Ovary (tissue), 9 donors: ENCODE measurements around the gene MYH9. TPM values are rescaled to one million over a fixed set of nuclear protein-coding genes. Genes with fewer than 3 reads are reported as not detected.

Experiments
- DNase-seq, 5 donors: peaks; one replicate each; pipeline ENCODE4 v3.0.0-alpha.2; 2019 to 2020
- H3K27ac ChIP-seq, 2 donors: fragments of 200-600 bp; one replicate each; pipeline versions ENCODE4 v1.5.1 to v1.8.0; 2019 to 2022
- H3K27me3 ChIP-seq: fragments of 200-600 bp; one replicate; pipeline ENCODE4 v1.8.0; 2022
- H3K36me3 ChIP-seq: fragments of 200-600 bp; sonication (generic); one replicate; pipeline ENCODE4 v1.5.1; 2019
- H3K4me1 ChIP-seq: one replicate; pipeline ENCODE4 v1.8.1; 2013; ENCODE audit warnings: mild to moderate bottlenecking, moderate library complexity; ENCODE audit not compliant: insufficient read depth
- H3K4me3 ChIP-seq: fragments of 200-600 bp; sonication (generic); one replicate; pipeline ENCODE4 v1.5.1; 2017
- H3K9me3 ChIP-seq, 2 donors: fragments of 200-600 bp in 1 of 2; sonication (generic) in 1 of 2; one replicate each; pipeline versions ENCODE4 v1.5.1 to v1.8.1; 2013 to 2019; ENCODE audit warnings: mild to moderate bottlenecking in 1 of 2, moderate library complexity in 1 of 2
- EP300 ChIP-seq: sonication (generic); formaldehyde crosslinking; IDR thresholded peaks from one replicate; pipeline ENCODE4 v1.6.1; 2017; ENCODE audit warnings: antibody characterized with exemption
- POLR2A ChIP-seq: fragments of 450-650 bp; IDR thresholded peaks from one replicate; pipeline ENCODE4 v1.6.1; 2017; ENCODE audit warnings: antibody characterized with exemption, mild to moderate bottlenecking, moderate library complexity
- WGBS, 3 donors: extraction: QIAGEN DNeasy Blood & Tissue Kit in 1 of 3; methylation state at CpG; one replicate each; pipeline versions ENCODE4 v1.1.5 to v1.1.7; 2013 to 2017; 5-methylcytosine and 5-hydroxymethylcytosine counted together
- intact Hi-C, 4 donors: fragments of 100-400 bp; cut with DNase I; formaldehyde crosslinking; loops; one replicate each; pipeline versions ENCODE4 v1.11.0 to v1.15.1; 2022 to 2023
- polyA plus RNA-seq, 2 donors: library from polyadenylated mRNA; stranded (reverse); fragments of 200-250 nt in 1 of 2; fragments of 350-450 nt in 1 of 2; fragmentation: Illumina TruSeq in 1 of 2; extraction: RNeasy Lipid Tissue Mini Kit (QIAGEN cat#74804) in 1 of 2; gene quantifications; one replicate each; pipeline ENCODE4 v1.2.3, GENCODE V29; 2013 to 2014
- total RNA-seq, 7 donors: library from RNA; depleted of rRNA in 2 of 7; stranded (reverse); fragments of >200 nt in 2 of 7; fragmentation: NEBNext Ultra II Directional in 3 of 7; extraction: Animal tissue kit (Norgen Biotek cat#: 25700) in 3 of 7; gene quantifications; one replicate each; pipeline versions ENCODE4 v1.1.0 to v1.2.4, GENCODE V29; 2016 to 2023
- TF ChIP-seq, protein P1 (sequence below), 3 donors: fragments of 450-650 bp in 2 of 3; fragments of 200-600 bp in 1 of 3; IDR thresholded peaks; one replicate each; pipeline versions ENCODE4 v1.5.1 to v1.8.0; 2016 to 2022; ENCODE audit warnings: antibody characterized with exemption in 3 of 3, mild to moderate bottlenecking in 1 of 3
- donor health status: DM: no; HTN: no; CAD: no; lungs with moderate emphysema.
- donor health status: DM: no; HTN: no; CAD: no.
- donor health status: Bipolar disorder and iron deficiency.
- donor health status: DM: yes; HTN: yes; CAD: no.
- donor health status: DM: no; HTN: no; CAD: no.
- donor health status: DM: yes; HTN: yes; CAD: no.

Gene MYH9
- total and polyA plus RNA-seq, 9 donors: 128 to 530 (median 348) TPM

DNA sequence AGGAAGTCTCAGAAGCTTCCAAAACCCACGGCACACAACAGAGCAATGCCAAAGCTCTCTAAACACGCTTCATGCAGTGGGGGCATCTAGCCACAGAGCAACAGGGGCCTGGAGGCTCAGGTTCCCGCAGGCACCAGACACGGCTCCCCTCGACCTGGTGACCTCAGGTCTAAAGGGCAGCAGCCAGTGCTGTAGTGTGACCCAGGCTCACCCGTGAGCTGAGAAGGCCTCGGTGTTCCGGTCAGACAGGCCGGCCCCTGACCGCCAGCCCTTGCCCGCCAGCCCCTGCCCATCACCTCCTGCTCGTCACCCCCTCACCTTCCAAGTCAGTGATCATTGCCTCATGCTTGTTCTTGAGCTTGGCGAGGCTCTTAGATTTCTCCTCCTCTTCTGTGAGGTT, 89.2 kb downstream of the MYH9 start:
- Histone ChIP-seq H3K27ac (no peak overlapping the region), H3K9me3 (no peaks in the 10 kb centered on the region), H3K27me3 (no peaks in the 10 kb centered on the region), H3K4me1 (no peaks in the 10 kb centered on the region), H3K36me3 (peaks cover 4% of the 10 kb centered on the region), H3K4me3 (no peak overlapping the region)
- DNase-seq: no peak
- WGBS, 3 donors: 77 to 87% (median 86%) methylated on average over 13 of the region's 13 CpGs
- TF ChIP-seq, protein P1, sequence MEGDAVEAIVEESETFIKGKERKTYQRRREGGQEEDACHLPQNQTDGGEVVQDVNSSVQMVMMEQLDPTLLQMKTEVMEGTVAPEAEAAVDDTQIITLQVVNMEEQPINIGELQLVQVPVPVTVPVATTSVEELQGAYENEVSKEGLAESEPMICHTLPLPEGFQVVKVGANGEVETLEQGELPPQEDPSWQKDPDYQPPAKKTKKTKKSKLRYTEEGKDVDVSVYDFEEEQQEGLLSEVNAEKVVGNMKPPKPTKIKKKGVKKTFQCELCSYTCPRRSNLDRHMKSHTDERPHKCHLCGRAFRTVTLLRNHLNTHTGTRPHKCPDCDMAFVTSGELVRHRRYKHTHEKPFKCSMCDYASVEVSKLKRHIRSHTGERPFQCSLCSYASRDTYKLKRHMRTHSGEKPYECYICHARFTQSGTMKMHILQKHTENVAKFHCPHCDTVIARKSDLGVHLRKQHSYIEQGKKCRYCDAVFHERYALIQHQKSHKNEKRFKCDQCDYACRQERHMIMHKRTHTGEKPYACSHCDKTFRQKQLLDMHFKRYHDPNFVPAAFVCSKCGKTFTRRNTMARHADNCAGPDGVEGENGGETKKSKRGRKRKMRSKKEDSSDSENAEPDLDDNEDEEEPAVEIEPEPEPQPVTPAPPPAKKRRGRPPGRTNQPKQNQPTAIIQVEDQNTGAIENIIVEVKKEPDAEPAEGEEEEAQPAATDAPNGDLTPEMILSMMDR (IDR thresholded peaks at IDR 0.05): no peak
- intact Hi-C loops: no loop called here

DNA sequence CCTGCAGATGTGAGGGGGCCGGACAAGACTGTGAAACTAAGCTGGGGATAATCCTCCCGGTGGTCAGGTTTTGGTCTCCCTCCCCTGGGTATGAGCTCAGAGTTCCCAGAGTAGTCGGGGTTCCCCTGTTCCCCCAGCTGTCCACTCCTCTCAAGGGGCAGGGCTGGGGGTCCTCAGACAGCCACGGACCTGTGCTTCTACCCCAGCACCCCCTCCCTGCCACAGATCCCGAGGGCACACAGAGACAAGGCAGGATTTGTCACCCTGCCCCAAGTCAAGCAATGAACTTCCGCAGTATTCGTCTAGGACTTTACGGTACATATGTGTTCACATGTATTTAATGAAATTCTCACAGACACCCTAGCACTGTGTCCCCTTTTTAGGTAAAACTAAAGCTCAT, 89.6 kb downstream of the MYH9 start:
- intact Hi-C loops: no loop called here
- Histone ChIP-seq H3K9me3 (no peaks in the 10 kb centered on the region), H3K36me3 (peaks cover 4% of the 10 kb centered on the region)

DNA sequence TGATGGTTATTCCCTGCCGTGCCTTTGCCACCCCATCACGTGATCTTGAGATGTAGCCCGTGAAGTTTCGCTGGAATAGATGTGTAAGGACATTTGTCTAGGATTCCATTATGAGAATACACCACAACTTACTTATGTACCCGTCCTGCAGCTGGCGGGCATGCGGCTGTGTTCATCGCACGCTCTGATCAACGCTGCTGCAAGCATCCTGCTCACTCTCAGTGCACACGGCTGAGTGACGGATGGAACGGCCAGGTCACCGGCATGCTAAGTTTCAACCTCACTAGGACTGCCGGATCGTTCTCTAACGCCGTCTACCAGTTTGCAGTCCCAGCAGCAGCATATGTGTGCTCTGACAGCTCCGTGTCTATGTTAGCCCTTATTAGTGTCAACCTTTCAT, 90.2 kb downstream of the MYH9 start:
- intact Hi-C loops: loop anchor here in 1 of 4 donors (2.0 kb wide), 1 partner anchor 37 kb away; no protein-coding TSS in a partner anchor
- no peaks in the 10 kb centered on the region for H3K9me3 ChIP-seq
- H3K4me3 ChIP-seq: no peak overlapping the region
- no peak for TF ChIP-seq EP300
- TF ChIP-seq, protein P1 (IDR thresholded peaks at IDR 0.05): no peak
- no peak for TF ChIP-seq POLR2A
- no peaks in the 10 kb centered on the region for H3K4me1 ChIP-seq
- no peak overlapping the region for H3K27ac ChIP-seq
- DNase-seq: peak in 1 of 5 donors; percentile 12
- peaks cover 4% of the 10 kb centered on the region for H3K36me3 ChIP-seq
- no peaks in the 10 kb centered on the region for H3K27me3 ChIP-seq
- 85 to 86% (median 85%) methylated on average over 19 of the region's 19 CpGs for WGBS, 3 donors

More for the DNA sequence above, 89.6 kb downstream of the MYH9 start:
- WGBS, 3 donors: 80 to 88% (median 82%) methylated on average over 8 of the region's 8 CpGs
- TF ChIP-seq, protein P1 (IDR thresholded peaks at IDR 0.05): no peak
- TF ChIP-seq EP300 (no peak), POLR2A (no peak)
- no peak overlapping the region for H3K4me3 ChIP-seq
- no peaks in the 10 kb centered on the region for H3K4me1 ChIP-seq
- no peaks in the 10 kb centered on the region for H3K27me3 ChIP-seq
- no peak overlapping the region for H3K27ac ChIP-seq
- no peak for DNase-seq

- peaks cover 4% of the 10 kb centered on the region for H3K36me3 ChIP-seq
- DNase-seq: peak in 1 of 5 donors; percentile 17
- 89 to 92% (median 90%) methylated on average over 15 of the region's 15 CpGs for WGBS, 3 donors
- no peaks in the 10 kb centered on the region for H3K9me3 ChIP-seq
- intact Hi-C loops: loop anchor here in 1 of 4 donors (2.0 kb wide), 1 partner anchor 38 kb away; no protein-coding TSS in a partner anchor
- TF ChIP-seq EP300: no peak
- TF ChIP-seq, protein P1 (IDR thresholded peaks at IDR 0.05): no peak
- no peak for TF ChIP-seq POLR2A
- no peaks in the 10 kb centered on the region for H3K27me3 ChIP-seq
- no peak overlapping the region for H3K27ac ChIP-seq
- H3K4me1 ChIP-seq: no peaks in the 10 kb centered on the region
- H3K4me3 ChIP-seq: no peak overlapping the region
These were observed 91.1 kb downstream of the MYH9 start for GRCh38 chr22:36296690-36297089.
